ENCODE data around the gene GTF3C5.

DNA sequence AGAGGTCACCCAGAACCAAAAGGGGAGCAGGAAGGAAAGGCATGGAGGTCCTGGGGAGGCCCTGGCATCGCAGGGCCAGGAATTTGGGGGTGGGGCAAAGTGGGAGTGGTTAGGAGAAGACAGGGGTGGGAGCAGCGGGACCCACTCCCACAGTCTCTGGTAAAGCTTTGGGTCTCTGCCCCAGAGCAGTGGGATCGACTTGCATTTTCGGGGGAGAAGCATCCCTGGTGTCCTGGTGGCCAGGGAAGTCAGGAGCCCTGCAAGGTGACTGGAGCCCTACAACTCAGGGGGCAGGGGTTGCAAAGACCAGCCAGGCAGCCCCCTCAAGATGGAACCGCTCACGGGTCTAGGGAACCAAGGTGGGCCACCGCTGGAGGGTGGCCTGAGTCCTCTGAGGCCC is 22.4 kb upstream of the GTF3C5 start:
- TF ChIP-seq POLR2AphosphoS5 (IDR thresholded peaks at IDR 0.05) (no peak), CTCF (IDR thresholded peaks at IDR 0.05) (no peak), POLR2A (IDR thresholded peaks at IDR 0.05) (no peak)
